HS-27A (cell line): ENCODE results near the gene GNAO1.

Source experiments
- DNase-seq: peaks from one replicate; pipeline ENCODE4 v3.0.0-alpha.2; 2012; ENCODE audit warnings: low read depth, missing footprints

The GNAO1 gene

GRCh38 chr16:56289862-56290261 is 98.6 kb downstream of the GNAO1 start:
- no peak for DNase-seq

GRCh38 chr16:56294014-56294413 is 102.7 kb downstream of the GNAO1 start:
- no peak for DNase-seq

GRCh38 chr16:56294579-56294978 is 103.3 kb downstream of the GNAO1 start:
- DNase-seq: no peak

GRCh38 chr16:56295059-56295665 is 103.9 kb downstream of the GNAO1 start:
- DNase-seq: no peak

GRCh38 chr16:56295739-56296527 is 104.6 kb downstream of the GNAO1 start:
- DNase-seq: no peak

- DNase-seq: no peak
These were observed 106.4 kb downstream of the GNAO1 start for GRCh38 chr16:56297684-56298083.

- no peak for DNase-seq
These were observed 106.8 kb downstream of the GNAO1 start for GRCh38 chr16:56298116-56298515.

- DNase-seq: no peak
These were observed 107.8 kb downstream of the GNAO1 start for GRCh38 chr16:56298948-56299596.

GRCh38 chr16:56300242-56300623 is 108.9 kb downstream of the GNAO1 start:
- no peak for DNase-seq

- DNase-seq: no peak
These were observed 109.9 kb downstream of the GNAO1 start for GRCh38 chr16:56300891-56301850.

- DNase-seq: no peak
These were observed 111.2 kb downstream of the GNAO1 start for GRCh38 chr16:56302506-56302905.

GRCh38 chr16:56303066-56303715 is 111.9 kb downstream of the GNAO1 start:
- no peak for DNase-seq

GRCh38 chr16:56303880-56304279 is 112.6 kb downstream of the GNAO1 start:
- no peak for DNase-seq

- DNase-seq: no peak
These were observed 114.8 kb downstream of the GNAO1 start for GRCh38 chr16:56305956-56306565.

- no peak for DNase-seq
These were observed 115.6 kb downstream of the GNAO1 start for GRCh38 chr16:56306690-56307533.

- DNase-seq: no peak
These were observed 116.2 kb downstream of the GNAO1 start for GRCh38 chr16:56307534-56307873.

- DNase-seq: no peak
These were observed 117.7 kb downstream of the GNAO1 start for GRCh38 chr16:56309008-56309407.

GRCh38 chr16:56310690-56311089 is 119.4 kb downstream of the GNAO1 start:
- DNase-seq: no peak

- no peak for DNase-seq
These were observed 120.1 kb downstream of the GNAO1 start for GRCh38 chr16:56311208-56312027.

GRCh38 chr16:56312028-56312300 is 120.7 kb downstream of the GNAO1 start:
- DNase-seq: no peak
